Stimulated activated CD8-positive, alpha-beta memory T cell treated with anti-CD3 and anti-CD28 coated beads, Interleukin-4, amount 100 ng/mL, for 4 hours (primary cell): ENCODE measurements around the gene MOBP.
"Not testable (repeated sequence)": the region's sequence is repeated elsewhere in the genome, so short reads cannot be mapped to it uniquely, and the experiment has no call there.

Experiments
- DNase-seq, 2 donors: peaks; one replicate each; pipeline ENCODE4 v3.0.0-alpha.2; 2020; ENCODE audit warnings: low read depth in 2 of 2, low spot score in 1 of 2

MOBP gene

GRCh38 chr3:39467394-39468107 lies at the start of gene MOBP:
Gene MOBP (plus strand): TSS chr3:39467680. CDS start chr3:39502070, 34,390 bp downstream.
- no peak for DNase-seq

- DNase-seq, result not testable (repeated sequence)
Observed at GRCh38 chr3:39418556-39419225, 48.8 kb upstream of the MOBP start.

GRCh38 chr3:39419742-39420315 lies 47.7 kb upstream of the MOBP start:
- no peak for DNase-seq

- DNase-seq, result no peak
Observed at GRCh38 chr3:39420543-39420942, 46.9 kb upstream of the MOBP start.

- no peak for DNase-seq
Observed at GRCh38 chr3:39423436-39423970, 44.0 kb upstream of the MOBP start.

- no peak for DNase-seq
Observed at GRCh38 chr3:39426312-39426711, 41.2 kb upstream of the MOBP start.

- no peak for DNase-seq
Observed at GRCh38 chr3:39427506-39427905, 40.0 kb upstream of the MOBP start.

GRCh38 chr3:39428745-39429201 lies 38.7 kb upstream of the MOBP start:
- DNase-seq, result no peak

- DNase-seq, result no peak
Observed at GRCh38 chr3:39429466-39429865, 38.0 kb upstream of the MOBP start.

- DNase-seq, result no peak
Observed at GRCh38 chr3:39432342-39432741, 35.1 kb upstream of the MOBP start.

- no peak for DNase-seq
Observed at GRCh38 chr3:39433642-39434041, 33.8 kb upstream of the MOBP start.

- no peak for DNase-seq
Observed at GRCh38 chr3:39434574-39434973, 32.9 kb upstream of the MOBP start.

GRCh38 chr3:39435006-39435748 lies 32.3 kb upstream of the MOBP start:
- DNase-seq, result no peak

GRCh38 chr3:39438880-39439279 lies 28.6 kb upstream of the MOBP start:
- no peak for DNase-seq

- DNase-seq, result no peak
Observed at GRCh38 chr3:39440316-39440715, 27.2 kb upstream of the MOBP start.

GRCh38 chr3:39443530-39443929 lies 23.9 kb upstream of the MOBP start:
- no peak for DNase-seq

- no peak for DNase-seq
Observed at GRCh38 chr3:39445927-39446326, 21.6 kb upstream of the MOBP start.

- DNase-seq, result no peak
Observed at GRCh38 chr3:39446444-39446843, 21.0 kb upstream of the MOBP start.

GRCh38 chr3:39447637-39448483 lies 19.6 kb upstream of the MOBP start:
- DNase-seq, result peak; percentile 16 to 35

- DNase-seq, result no peak
Observed at GRCh38 chr3:39448506-39449233, 18.8 kb upstream of the MOBP start.
